SK-N-SH (cell line): ENCODE measurements around the gene SOCS2. TPM values are rescaled to one million over a fixed set of nuclear protein-coding genes. Genes with fewer than 3 reads are reported as not detected.

Experiments
- CTCF ChIA-PET: fragments of 300-600, 350-600 bp; formaldehyde crosslinking; extraction: SDS; loops from one replicate; lab custom pipeline; 2021; lab: Yijun Ruan, JAX
- POLR2A ChIA-PET: fragments of 350-600 bp; sonication (Branson Sonifier 250); formaldehyde crosslinking; extraction: SDS; loops from one replicate; lab custom pipeline; 2020; ENCODE audit warnings: antibody characterized with exemption, inconsistent platforms; lab: Yijun Ruan, JAX
- DNase-seq: peaks from one replicate; pipeline ENCODE4 v3.0.0; 2012
- H2AFZ ChIP-seq: fragments of 200-600 bp; sonication (generic); 2 replicates; pipeline ENCODE4 v1.8.1; 2016; ENCODE audit warnings: antibody characterized with exemption, mild to moderate bottlenecking, low read depth
- H3F3A ChIP-seq: fragments of 200-600 bp; sonication (generic); replicated peaks from 2 replicates; pipeline ENCODE3; 2016; ENCODE audit warnings: antibody characterized with exemption, mild to moderate bottlenecking; ENCODE audit not compliant: insufficient read depth
- H3K27ac ChIP-seq, 2 experiments: fragments of 200-500 bp in 1 of 2; fragments of 200-600 bp in 1 of 2; sonication (Bioruptor generic) in 1 of 2; sonication (generic), shearing (Covaris generic) in 1 of 2; 2 replicates each; pipeline versions ENCODE4 v1.5.1 to v1.6.1; 2014 to 2016; ENCODE audit warnings: low read depth in 2 of 2, inconsistent platforms in 1 of 2, low read length in 1 of 2, mild to moderate bottlenecking in 1 of 2, mixed read lengths in 1 of 2
- H3K27me3 ChIP-seq: fragments of 200-600 bp; sonication (generic), shearing (Covaris generic); 2 replicates; pipeline ENCODE4 v1.6.1; 2016; ENCODE audit warnings: mixed run types; ENCODE audit not compliant: insufficient read depth
- H3K36me3 ChIP-seq, 2 experiments: fragments of 200-500 bp in 1 of 2; fragments of 200-600 bp in 1 of 2; sonication (Bioruptor generic) in 1 of 2; sonication (generic) in 1 of 2; replicated peaks in 1 of 2; 2 replicates each; pipeline versions ENCODE3 to v1.5.1; 2014 to 2016; ENCODE audit warnings: low read length in 1 of 2, mild to moderate bottlenecking in 1 of 2; ENCODE audit not compliant: insufficient read depth in 2 of 2, control insufficient read depth in 1 of 2
- H3K4me1 ChIP-seq, 2 experiments: fragments of 200-500 bp in 1 of 2; fragments of 200-600 bp in 1 of 2; sonication (Bioruptor generic) in 1 of 2; sonication (generic), shearing (Covaris generic) in 1 of 2; 2 replicates each; pipeline versions ENCODE4 v1.5.1 to v1.6.1; 2014 to 2016; ENCODE audit warnings: low read depth in 1 of 2, low read length in 1 of 2, mixed run types in 1 of 2; ENCODE audit not compliant: insufficient read depth in 2 of 2, control insufficient read depth in 1 of 2
- H3K4me2 ChIP-seq: fragments of 200-600 bp; sonication (generic), shearing (Covaris generic); 2 replicates; pipeline ENCODE4 v1.6.1; 2017; ENCODE audit warnings: mixed run types
- H3K4me3 ChIP-seq, 2 experiments: fragments of 200-500 bp in 1 of 2; fragments of 200-600 bp in 1 of 2; sonication (Bioruptor generic) in 1 of 2; sonication (generic), shearing (Covaris generic) in 1 of 2; 2 replicates each; pipeline versions ENCODE4 v1.5.1 to v1.8.1; 2014 to 2016; ENCODE audit warnings: low read depth in 2 of 2, inconsistent platforms in 1 of 2, low read length in 1 of 2, mild to moderate bottlenecking in 1 of 2, mixed read lengths in 1 of 2, moderate library complexity in 1 of 2
- H3K79me2 ChIP-seq: fragments of 200-600 bp; sonication (generic); 2 replicates; pipeline ENCODE4 v1.8.1; 2017; ENCODE audit warnings: mild to moderate bottlenecking; ENCODE audit not compliant: insufficient read depth
- H3K9ac ChIP-seq: fragments of 200-600 bp; sonication (generic); 2 replicates; pipeline ENCODE4 v1.6.1; 2017; ENCODE audit warnings: mixed run types
- H3K9me2 ChIP-seq: fragments of 200-600 bp; sonication (generic); 2 replicates; pipeline ENCODE4 v1.6.1; 2017; ENCODE audit warnings: mixed run types
- H3K9me3 ChIP-seq: fragments of 200-600 bp; sonication (generic); 2 replicates; pipeline ENCODE4 v1.6.1; 2017; ENCODE audit warnings: mixed run types, mild to moderate bottlenecking, moderate library complexity
- H4K20me1 ChIP-seq: fragments of 200-600 bp; sonication (generic); 2 replicates; pipeline ENCODE4 v1.6.1; 2017; ENCODE audit warnings: mild to moderate bottlenecking, mixed run types; ENCODE audit not compliant: insufficient read depth
- EP300 ChIP-seq, 2 experiments: IDR thresholded peaks; 2 replicates each; pipeline versions ENCODE4 v1.4.0 to v1.6.1; 2012; ENCODE audit warnings: borderline replicate concordance in 1 of 2, low read depth in 1 of 2, low read length in 1 of 2
- EZH2phosphoT487 ChIP-seq: fragments of 200-600 bp; sonication (generic); IDR thresholded peaks from 2 replicates; pipeline ENCODE4 v1.6.1; 2017; ENCODE audit warnings: low read depth, mixed run types, mild to moderate bottlenecking, antibody characterized with exemption, moderate library complexity, borderline replicate concordance
- FOXJ3 ChIP-seq: sonication (generic); formaldehyde crosslinking; IDR thresholded peaks from 2 replicates; pipeline ENCODE4 v1.5.1; 2020; ENCODE audit warnings: mild to moderate bottlenecking, missing genetic modification reagents
- FOXM1 ChIP-seq: IDR thresholded peaks from 2 replicates; pipeline ENCODE4 v1.4.0; 2012; ENCODE audit warnings: low read depth, mild to moderate bottlenecking
- GATA2 ChIP-seq: sonication (generic); formaldehyde crosslinking; IDR thresholded peaks from 2 replicates; pipeline ENCODE4 v1.5.0; 2020; ENCODE audit warnings: mild to moderate bottlenecking, missing genetic modification reagents
- NRF1 ChIP-seq: IDR thresholded peaks from 2 replicates; pipeline ENCODE4 v1.6.1; 2012; ENCODE audit warnings: low read depth, mild to moderate bottlenecking, low read length
- POLR2AphosphoS5 ChIP-seq: IDR thresholded peaks from 2 replicates; pipeline ENCODE4 v1.6.1; 2012; ENCODE audit warnings: low read depth, low read length
- RAD21 ChIP-seq: IDR thresholded peaks from 2 replicates; pipeline ENCODE4 v1.6.1; 2012; ENCODE audit warnings: mild to moderate bottlenecking, low read length
- RCOR1 ChIP-seq: fragments of 150-350 bp; IDR thresholded peaks from 2 replicates; pipeline ENCODE4 v1.6.1; 2017; ENCODE audit warnings: antibody characterized with exemption, low read length
- RFX5 ChIP-seq: IDR thresholded peaks from 2 replicates; pipeline ENCODE4 v1.6.1; 2012; ENCODE audit warnings: mild to moderate bottlenecking, improper control_type of control experiment, low read length
- TAF1 ChIP-seq: IDR thresholded peaks from 2 replicates; pipeline ENCODE4 v1.6.1; 2012; ENCODE audit warnings: low read depth, mild to moderate bottlenecking, low read length, moderate library complexity, borderline replicate concordance
- TCF12 ChIP-seq: IDR thresholded peaks from 2 replicates; pipeline ENCODE4 v1.4.0; 2012
- TEAD4 ChIP-seq: IDR thresholded peaks from 2 replicates; pipeline ENCODE4 v1.4.0; 2012; ENCODE audit warnings: mild to moderate bottlenecking, borderline replicate concordance; ENCODE audit not compliant: insufficient read depth
- WGBS: methylation state at CpG from one replicate; pipeline ENCODE4 v1.1.6; 2017; ENCODE audit warnings: low lambda C conversion rate; 5-methylcytosine and 5-hydroxymethylcytosine counted together
- polyA plus RNA-seq, 3 experiments: library from polyadenylated mRNA; depleted of rRNA; stranded (reverse); fragments of >200 nt; gene quantifications; 2 replicates each; pipeline ENCODE4 v1.2.3, GENCODE V29; 2012
- TF ChIP-seq, protein P1 (sequence below): fragments of 150-350 bp; IDR thresholded peaks from 2 replicates; pipeline ENCODE4 v1.6.1; 2016; ENCODE audit warnings: mild to moderate bottlenecking, low read depth, low read length
- TF ChIP-seq, protein P2 (sequence below): fragments of 200-600 bp; sonication (generic); IDR thresholded peaks from 2 replicates; pipeline ENCODE4 v1.6.1; 2017; ENCODE audit warnings: antibody characterized with exemption, mild to moderate bottlenecking, moderate library complexity

The SOCS2 gene
- polyA plus RNA-seq, 1 of the 3 experiments (the other 2 are of a cell fraction) = 24.1 TPM

DNA sequence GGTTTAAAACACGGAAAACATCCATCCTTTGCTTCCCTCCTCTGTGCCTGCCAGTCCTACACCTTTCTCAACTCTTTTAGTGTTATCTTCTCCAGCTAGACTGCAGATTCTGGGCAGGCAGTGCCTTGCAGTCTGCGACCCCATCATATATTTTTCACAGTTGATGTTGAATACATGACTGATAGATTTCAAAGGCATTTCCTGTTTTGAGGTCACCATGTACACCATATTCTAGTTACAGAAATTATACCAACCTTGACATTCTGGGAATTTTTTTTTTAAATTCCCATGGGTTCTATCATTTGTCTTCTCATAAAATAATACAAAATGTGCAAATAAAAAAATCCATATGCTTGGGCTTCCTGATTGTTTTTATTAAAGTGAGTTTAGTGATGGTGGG, 16.6 kb downstream of the SOCS2 start:
- H3K27me3 ChIP-seq = no peaks in the 10 kb centered on the region
- POLR2A ChIA-PET = no interaction called here
- H3K79me2 ChIP-seq = no peaks in the 10 kb centered on the region
- no peaks in the 10 kb centered on the region for H3K9me3 ChIP-seq
- no peak overlapping the region for H3K9ac ChIP-seq
- 80% methylated on average over 2 of the region's 2 CpGs for WGBS
- CTCF ChIA-PET = interaction anchor here (0.7 kb wide), 1 partner anchor 417 kb away, joined by 3 read pairs; no protein-coding TSS in a partner anchor
- DNase-seq = no peak
- H4K20me1 ChIP-seq = no peaks in the 10 kb centered on the region
- no peak overlapping the region for H3K4me3 ChIP-seq
- no peak overlapping the region; a peak in 1 of 4 replicates for H3K27ac ChIP-seq
- peaks cover 24% of the 10 kb centered on the region for H3F3A ChIP-seq
- no peak overlapping the region for H3K4me2 ChIP-seq
- no peaks in the 10 kb centered on the region for H3K9me2 ChIP-seq
- TF ChIP-seq EZH2phosphoT487 = no peak
- TF ChIP-seq EP300 (IDR thresholded peaks at IDR 0.05; ENCODE audit: borderline replicate concordance in 1 of 2, low read depth in 1 of 2, low read length in 1 of 2) = no peak
- TF ChIP-seq, protein P1, sequence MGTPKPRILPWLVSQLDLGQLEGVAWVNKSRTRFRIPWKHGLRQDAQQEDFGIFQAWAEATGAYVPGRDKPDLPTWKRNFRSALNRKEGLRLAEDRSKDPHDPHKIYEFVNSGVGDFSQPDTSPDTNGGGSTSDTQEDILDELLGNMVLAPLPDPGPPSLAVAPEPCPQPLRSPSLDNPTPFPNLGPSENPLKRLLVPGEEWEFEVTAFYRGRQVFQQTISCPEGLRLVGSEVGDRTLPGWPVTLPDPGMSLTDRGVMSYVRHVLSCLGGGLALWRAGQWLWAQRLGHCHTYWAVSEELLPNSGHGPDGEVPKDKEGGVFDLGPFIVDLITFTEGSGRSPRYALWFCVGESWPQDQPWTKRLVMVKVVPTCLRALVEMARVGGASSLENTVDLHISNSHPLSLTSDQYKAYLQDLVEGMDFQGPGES = no peak
- no peak for TF ChIP-seq TEAD4
- no peak for TF ChIP-seq RCOR1
- TF ChIP-seq RFX5 = no peak
- TF ChIP-seq POLR2AphosphoS5 = no peak
- no peak for TF ChIP-seq GATA2
- no peak for TF ChIP-seq FOXJ3 (CRISPR knock-in tag)
- TF ChIP-seq RAD21 = no peak
- no peak for TF ChIP-seq TAF1
- no peak overlapping the region for H2AFZ ChIP-seq
- H3K4me1 ChIP-seq = peaks cover 0 to 17% of the 10 kb centered on the region in 2 experiments; a peak in 2 of 4 replicates
- no peaks in the 10 kb centered on the region for H3K36me3 ChIP-seq

DNA sequence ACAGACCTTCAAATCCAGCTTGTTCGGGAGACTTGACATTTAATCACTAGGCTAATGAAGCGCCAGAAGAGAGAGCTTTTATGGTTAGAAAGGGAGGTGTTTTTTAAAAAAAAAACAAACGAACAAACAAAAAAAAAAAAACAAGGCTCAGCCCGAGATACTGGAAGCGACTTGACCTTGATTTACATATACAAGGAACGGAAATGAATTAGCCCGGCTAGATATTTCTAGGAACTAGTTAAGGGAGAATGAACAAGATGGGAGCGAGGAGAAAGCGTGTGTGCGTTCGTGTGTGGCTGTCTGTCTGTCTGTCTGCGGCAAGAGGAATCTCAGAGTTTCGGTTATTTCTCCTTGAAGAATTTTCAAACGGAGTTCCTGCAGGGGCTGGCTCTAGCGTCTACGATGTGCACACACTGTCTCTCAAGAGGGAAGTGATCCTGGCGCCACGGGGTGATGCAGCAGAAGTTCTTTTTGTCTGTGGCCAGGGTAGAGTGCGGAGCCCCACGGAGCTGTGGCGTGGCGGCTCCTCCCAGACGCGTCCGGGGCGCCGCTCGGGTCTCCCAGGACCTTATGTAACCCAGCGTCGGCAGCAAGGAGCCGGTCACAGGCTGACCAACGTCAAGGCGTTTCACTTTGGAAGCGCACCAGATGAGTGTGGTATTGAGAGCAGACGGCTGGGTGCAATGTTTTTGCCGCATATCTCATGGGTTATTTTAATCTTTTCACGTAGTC, 18.8 kb downstream of the SOCS2 start:
- H3F3A ChIP-seq = peaks cover 21% of the 10 kb centered on the region
- H2AFZ ChIP-seq = peak overlapping the region; percentile 95
- TF ChIP-seq FOXM1 (0 out of 2 replicates have a peak, but pooled peaks have one; percentile 14), NRF1 (no peak), POLR2AphosphoS5 (peak; percentile 52), TEAD4 (peak; percentile 41; the same call in 1 of the 2 replicates), TCF12 (0 out of 2 replicates have a peak, but pooled peaks have one; percentile 20)
- TF ChIP-seq, protein P2, sequence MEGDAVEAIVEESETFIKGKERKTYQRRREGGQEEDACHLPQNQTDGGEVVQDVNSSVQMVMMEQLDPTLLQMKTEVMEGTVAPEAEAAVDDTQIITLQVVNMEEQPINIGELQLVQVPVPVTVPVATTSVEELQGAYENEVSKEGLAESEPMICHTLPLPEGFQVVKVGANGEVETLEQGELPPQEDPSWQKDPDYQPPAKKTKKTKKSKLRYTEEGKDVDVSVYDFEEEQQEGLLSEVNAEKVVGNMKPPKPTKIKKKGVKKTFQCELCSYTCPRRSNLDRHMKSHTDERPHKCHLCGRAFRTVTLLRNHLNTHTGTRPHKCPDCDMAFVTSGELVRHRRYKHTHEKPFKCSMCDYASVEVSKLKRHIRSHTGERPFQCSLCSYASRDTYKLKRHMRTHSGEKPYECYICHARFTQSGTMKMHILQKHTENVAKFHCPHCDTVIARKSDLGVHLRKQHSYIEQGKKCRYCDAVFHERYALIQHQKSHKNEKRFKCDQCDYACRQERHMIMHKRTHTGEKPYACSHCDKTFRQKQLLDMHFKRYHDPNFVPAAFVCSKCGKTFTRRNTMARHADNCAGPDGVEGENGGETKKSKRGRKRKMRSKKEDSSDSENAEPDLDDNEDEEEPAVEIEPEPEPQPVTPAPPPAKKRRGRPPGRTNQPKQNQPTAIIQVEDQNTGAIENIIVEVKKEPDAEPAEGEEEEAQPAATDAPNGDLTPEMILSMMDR = no peak
- POLR2A ChIA-PET = no interaction called here
- CTCF ChIA-PET = interaction anchor here (1.2 to 1.7 kb wide), 4 partner anchors 8 to 511 kb away, joined by 3 to 4 read pairs (median 3); no protein-coding TSS in a partner anchor
- H3K4me2 ChIP-seq = peak overlapping the region; percentile 83
- H3K9me2 ChIP-seq = no peaks in the 10 kb centered on the region
- peaks cover 0 to 17% of the 10 kb centered on the region in 2 experiments; a peak in 2 of 4 replicates for H3K4me1 ChIP-seq
- no peaks in the 10 kb centered on the region for H3K27me3 ChIP-seq
- DNase-seq = peak; percentile 67
- no peaks in the 10 kb centered on the region for H3K36me3 ChIP-seq
- no peaks in the 10 kb centered on the region for H3K79me2 ChIP-seq
- H3K27ac ChIP-seq = peak overlapping the region; percentile 54 to 95
- H3K4me3 ChIP-seq = peak overlapping the region; percentile 65 to 72
- peak overlapping the region; percentile 95 for H3K9ac ChIP-seq
- 6% methylated on average over 24 of the region's 37 CpGs for WGBS
- no peaks in the 10 kb centered on the region for H4K20me1 ChIP-seq
- no peaks in the 10 kb centered on the region for H3K9me3 ChIP-seq
